ENCODE results near the gene EXD1.

Gene EXD1

DNA sequence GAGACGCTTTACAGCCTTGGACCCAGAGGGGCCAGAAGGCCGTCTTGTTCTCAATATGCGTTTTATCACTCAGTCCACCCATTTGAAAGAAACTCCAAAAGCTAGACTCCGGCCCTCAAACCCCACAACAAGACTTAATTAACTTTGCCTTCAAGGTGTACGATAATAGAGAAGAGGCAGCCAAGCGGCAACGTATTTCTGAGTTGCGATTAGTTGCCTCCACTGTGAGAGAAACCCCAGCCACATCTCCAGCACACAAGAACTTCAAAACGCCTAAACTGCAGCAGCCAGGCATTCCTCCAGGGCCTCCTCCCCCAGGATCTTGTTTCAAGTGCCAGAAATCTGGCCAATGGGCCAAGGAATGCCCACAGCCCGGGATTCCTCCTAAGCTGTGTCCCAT is 97.1 kb downstream of the EXD1 start:
- H2BK15ac ChIP-seq (replicated peaks; ENCODE audit: low read depth), result no peak overlapping the region
- no peaks in the 10 kb centered on the region for H3K79me2 ChIP-seq (ENCODE audit: control insufficient read depth, insufficient read depth, low read length)
- no peaks in the 10 kb centered on the region for H3K79me1 ChIP-seq (ENCODE audit: low read length)
- H3K27ac ChIP-seq (ENCODE audit: low read depth, low read length), result no peak overlapping the region
- H3K4me2 ChIP-seq (ENCODE audit: low read length), result no peak overlapping the region
- no peak overlapping the region for H3K56ac ChIP-seq (ENCODE audit: low read length)
- no peak overlapping the region for H4K5ac ChIP-seq (ENCODE audit: low read length)
- no peak overlapping the region for H4K8ac ChIP-seq (ENCODE audit: low read depth, low read length)
- H3K9ac ChIP-seq (ENCODE audit: low read length), result no peak overlapping the region
- no peak overlapping the region for H3K18ac ChIP-seq (ENCODE audit: low read length)
- no peak overlapping the region for H2AK5ac ChIP-seq (ENCODE audit: low read length)
- no peaks in the 10 kb centered on the region for H3K27me3 ChIP-seq (ENCODE audit: insufficient read depth, low read length, poor library complexity)
- H3K4me1 ChIP-seq (ENCODE audit: control insufficient read depth, low read depth, low read length), result no peaks in the 10 kb centered on the region
- H3K4ac ChIP-seq (ENCODE audit: low read depth, low read length), result no peak overlapping the region
- H3K4me3 ChIP-seq (ENCODE audit: low read length), result no peak overlapping the region
- H3K36me3 ChIP-seq (ENCODE audit: control insufficient read depth, insufficient read depth, low read length), result no peaks in the 10 kb centered on the region
- no peak overlapping the region for H2BK120ac ChIP-seq (ENCODE audit: low read depth, low read length)
- DNase-seq, result no peak
- H2BK5ac ChIP-seq (ENCODE audit: low read length), result no peak overlapping the region
- no CpG with 5 or more reads among the region's 10 CpGs for WGBS (ENCODE audit: extremely low coverage, insufficient coverage, low lambda C conversion rate)
- no peak overlapping the region for H3K23ac ChIP-seq (ENCODE audit: low read length)

Measured in mesendoderm (in vitro differentiated cells).